CD4-positive, alpha-beta T cell treated with Interleukin-12 subunit alpha and Interleukin-12 subunit beta, for 1 hour (primary cell): Measurements from ENCODE around the gene ITIH1.
A peak's percentile ranks its signal among the peaks of the same experiment; 100 is the strongest.

Experiments
- DNase-seq: peaks from one replicate; pipeline ENCODE4 v3.0.0-alpha.2; 2020

The ITIH1 gene

GRCh38 chr3:52817860-52818259, 40.5 kb downstream of the ITIH1 start:
- no peak for DNase-seq

- no peak for DNase-seq
Measured at GRCh38 chr3:52819936-52820335, 42.5 kb downstream of the ITIH1 start.

DNA sequence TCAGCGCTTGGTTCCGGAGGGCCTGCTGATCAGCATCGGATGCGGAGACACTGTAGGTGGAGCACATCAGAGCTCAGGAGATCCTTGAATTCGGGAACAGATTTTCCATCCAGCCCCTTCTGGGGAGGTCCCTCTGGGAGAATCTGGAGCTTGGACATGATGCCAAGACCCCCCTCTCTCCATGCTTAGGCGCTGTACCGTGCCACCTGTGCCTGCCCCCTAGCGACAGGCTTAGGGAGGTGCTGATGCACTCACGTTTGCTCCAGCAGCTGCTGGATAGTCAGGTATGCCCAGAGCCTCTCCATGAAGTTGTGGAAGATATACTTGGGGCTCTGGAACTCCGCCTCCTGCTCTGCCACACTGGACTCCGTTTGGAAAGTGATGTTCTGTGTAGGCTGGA, 43.3 kb downstream of the ITIH1 start:
- DNase-seq: no peak

- no peak for DNase-seq
Measured at GRCh38 chr3:52822363-52822762, 45.0 kb downstream of the ITIH1 start.

GRCh38 chr3:52824037-52824436, 46.6 kb downstream of the ITIH1 start:
- DNase-seq: no peak

DNA sequence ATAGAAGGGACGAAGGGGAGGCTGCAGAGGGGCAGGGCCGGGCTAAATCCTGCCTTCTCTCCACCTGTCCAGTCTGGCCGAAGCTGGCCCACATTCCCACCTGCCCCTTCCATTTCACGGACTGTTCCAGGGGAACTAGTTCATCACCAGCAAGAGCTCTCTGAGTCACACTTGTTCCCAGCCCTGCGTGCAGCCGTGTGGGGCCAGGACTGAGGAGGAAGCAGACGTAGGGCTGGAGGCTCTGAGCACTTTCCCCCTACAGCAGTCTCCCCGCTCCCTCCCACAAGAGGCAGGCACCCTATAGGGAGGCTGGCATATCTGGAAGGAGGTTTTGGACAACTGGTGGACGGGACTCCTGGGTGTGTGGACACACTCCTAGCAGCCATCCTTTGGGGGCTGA, 50.0 kb downstream of the ITIH1 start:
- DNase-seq: no peak

GRCh38 chr3:52827866-52828376, 50.5 kb downstream of the ITIH1 start:
- no peak for DNase-seq

GRCh38 chr3:52829482-52829881, 52.1 kb downstream of the ITIH1 start:
- no peak for DNase-seq

DNA sequence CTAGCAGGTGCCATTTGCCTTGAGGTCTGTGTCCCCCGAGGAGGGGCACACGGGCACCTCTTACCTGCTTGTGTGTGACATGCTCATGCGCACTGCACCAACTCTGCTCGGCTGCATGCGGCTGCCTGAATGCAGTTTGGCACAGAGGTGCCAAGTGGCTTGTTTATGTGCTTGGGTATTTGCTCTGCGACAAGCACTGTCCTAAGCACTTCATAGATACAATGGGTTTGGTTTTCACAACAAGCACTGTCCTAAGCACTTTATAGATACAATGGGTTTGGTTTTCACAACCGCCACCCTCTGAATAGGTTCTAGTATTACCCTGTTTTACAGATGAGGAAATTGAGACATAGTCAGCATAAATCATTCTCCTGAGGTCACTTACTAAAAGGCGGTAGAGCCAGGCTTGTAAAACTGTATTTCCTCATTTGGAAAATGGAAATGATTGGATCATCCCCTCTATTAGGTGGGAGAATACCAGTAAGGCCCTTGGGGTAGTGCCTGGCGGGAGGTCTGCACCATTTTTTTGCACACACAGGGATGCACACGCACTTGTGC, 52.6 kb downstream of the ITIH1 start:
- no peak for DNase-seq

GRCh38 chr3:52830535-52831258, 53.3 kb downstream of the ITIH1 start, which contains the start of gene ITIH4:
Gene ITIH4 (minus strand): TSS chr3:52830672. CDS start chr3:52830642, 30 bp downstream.
- no peak for DNase-seq

DNA sequence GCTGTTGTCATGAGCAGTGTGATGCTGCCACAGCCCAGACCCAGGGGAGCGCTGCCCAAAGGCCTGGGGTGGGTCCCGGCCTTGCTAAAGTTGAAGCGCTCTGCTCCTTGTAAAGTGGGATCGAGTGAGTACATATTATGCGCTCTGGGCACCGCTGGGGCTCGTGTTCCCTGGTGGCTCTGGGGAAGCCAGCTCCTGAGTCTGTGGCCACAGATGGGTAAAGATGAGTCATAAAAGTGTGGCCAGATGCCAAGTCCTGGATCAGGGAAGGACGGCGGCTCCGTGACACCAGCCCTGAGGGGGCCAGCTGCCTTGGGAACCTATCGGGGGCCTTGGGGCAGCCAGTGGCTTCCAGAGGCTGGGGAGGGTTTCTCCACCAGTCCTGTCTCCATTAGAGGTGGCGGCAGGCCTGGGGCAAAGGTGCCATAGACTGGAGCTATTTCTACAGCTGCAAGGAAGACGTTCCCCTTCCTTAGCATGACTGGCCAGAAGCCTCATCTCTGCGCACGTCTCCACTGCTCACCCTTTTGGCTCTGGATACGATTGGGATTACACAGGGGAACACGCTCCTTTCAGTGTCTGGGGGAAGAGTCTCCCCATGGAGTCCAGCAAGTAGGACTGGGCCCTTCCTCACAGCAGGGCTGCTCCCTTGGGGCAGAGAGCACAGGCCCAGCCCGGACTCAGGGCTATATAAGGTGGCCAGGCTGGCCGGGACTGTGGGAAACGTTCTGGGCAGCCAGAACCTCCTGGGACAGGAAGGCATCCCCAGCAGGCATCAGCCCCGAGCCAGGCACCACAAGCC, 54.3 kb downstream of the ITIH1 start:
- DNase-seq: no peak

GRCh38 chr3:52833202-52833601, 55.8 kb downstream of the ITIH1 start:
- no peak for DNase-seq

DNA sequence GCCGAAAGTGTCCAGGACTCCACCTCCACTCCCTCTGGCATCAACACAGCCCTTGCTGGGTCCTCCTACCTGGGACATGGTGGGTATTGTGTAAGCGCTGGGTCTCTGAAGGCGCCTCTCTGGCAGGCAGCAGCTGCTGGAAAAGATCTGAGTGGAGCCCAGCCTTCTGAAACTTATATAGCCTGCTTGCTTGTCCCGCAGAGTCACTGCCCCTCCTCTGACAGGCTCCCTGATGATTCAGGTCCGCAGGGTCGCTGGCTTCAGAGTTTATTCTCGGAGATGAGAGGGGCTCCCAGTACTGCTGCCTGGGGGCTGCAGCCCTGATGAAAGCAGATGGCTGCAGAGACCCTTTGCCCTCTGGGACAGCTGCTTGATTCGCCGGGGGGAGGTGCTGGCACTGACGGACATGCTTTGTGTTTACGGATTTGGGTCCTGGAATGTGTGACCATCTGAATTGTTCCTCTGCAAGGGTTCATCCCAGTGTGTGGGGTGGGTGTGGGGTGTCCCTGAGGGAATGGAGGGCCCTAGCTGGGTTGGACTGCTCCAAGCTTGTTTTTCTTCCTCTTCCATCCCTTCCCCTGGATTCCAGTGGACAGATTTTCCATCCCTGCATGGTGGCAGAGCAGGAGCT, 57.6 kb downstream of the ITIH1 start, which contains the start of gene MUSTN1:
Gene MUSTN1, minus strand, starts transcription at position 149 of the 631 bp plus-strand sequence. Its CDS starts 71 bp downstream, at position 78.
- no peak for DNase-seq

DNA sequence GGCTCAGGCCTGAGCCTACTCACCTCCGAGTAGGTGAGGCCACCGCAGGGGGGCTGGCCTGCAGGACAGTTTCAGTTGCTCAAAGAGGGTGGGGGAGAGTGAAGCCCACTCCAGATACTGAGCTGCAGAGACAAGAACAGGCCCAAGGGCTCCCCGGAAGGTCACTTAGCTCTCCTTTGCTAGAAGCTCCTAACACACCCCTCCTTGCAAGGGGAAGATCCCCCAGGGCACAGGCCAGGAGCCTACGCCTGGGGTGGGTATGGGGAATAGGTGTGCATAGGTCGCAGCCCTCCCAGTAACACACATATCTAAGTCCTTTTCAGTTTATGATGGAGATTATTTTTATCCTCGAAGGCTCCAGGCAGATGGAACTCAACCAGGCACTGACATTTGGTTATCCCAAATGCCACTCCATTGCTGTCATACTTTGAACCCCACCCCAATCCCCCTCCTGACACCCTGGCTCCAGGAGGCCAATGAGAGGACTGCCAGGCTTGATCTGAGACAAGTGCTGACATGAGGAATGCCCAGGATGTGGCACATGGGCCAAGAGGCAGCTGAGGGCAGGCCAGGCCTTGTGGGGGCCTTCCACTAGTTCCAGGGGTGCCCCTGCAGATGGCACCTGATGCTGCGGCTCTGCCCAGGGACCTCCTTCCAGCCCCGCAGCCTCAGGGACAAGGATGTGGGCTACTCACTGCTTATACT, 58.5 kb downstream of the ITIH1 start:
- DNase-seq: no peak

- DNase-seq: no peak
Measured at GRCh38 chr3:52836471-52836845, 59.1 kb downstream of the ITIH1 start.

DNA sequence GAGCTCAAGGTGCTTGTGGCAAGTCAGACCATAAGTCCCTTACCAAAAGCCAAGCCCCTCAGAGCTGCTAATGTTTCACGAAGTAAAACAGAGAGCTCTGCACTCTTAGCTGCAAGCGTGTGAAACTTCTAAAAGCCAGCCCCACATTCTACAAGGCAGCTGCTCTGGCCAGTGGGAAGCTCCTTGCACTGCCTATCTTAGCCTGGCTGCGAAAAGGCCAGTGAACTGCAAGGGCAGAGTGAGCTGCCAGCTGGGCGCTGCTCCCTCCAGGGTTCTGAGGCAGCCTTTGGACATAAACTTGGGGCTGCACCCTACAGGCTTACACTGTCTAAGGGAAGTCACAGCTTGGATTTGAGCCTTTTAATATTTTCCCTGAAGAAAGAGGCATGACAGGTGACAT, 59.6 kb downstream of the ITIH1 start:
- DNase-seq: no peak

DNA sequence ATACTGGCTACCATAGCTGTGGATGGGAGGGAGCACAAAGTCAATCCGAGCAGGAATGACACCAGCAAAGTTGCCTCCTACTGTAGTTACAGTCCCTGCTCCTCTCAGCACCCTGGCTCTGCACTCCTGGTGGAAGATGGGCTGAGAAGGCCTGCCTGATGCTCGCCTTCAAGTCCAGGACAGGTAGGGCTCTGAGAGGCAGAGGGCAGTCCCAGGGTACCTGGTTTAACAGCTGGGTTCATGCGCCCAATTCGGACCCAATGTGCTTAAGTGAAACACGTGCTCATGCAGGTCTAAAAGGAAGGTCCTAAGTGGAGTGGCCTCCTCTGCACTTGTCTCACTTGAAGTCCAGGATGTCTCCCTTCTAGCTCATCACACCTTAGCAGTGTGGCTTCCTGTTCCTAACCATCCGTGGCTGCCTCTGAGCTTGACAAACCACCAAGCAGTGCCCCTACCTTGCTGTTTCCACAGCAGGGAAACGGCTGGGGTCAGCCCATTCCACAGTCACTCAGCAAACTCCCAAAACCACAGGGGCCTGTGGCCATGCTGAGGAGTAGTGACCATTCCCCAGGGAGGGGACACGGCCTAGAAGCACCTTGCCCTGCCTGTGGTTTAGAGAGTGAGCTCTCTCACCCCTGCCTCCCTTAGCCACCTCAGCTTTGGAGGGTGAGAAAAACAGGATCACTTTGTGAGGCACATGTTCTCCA, 61.3 kb downstream of the ITIH1 start:
- peak; percentile 23 for DNase-seq

DNA sequence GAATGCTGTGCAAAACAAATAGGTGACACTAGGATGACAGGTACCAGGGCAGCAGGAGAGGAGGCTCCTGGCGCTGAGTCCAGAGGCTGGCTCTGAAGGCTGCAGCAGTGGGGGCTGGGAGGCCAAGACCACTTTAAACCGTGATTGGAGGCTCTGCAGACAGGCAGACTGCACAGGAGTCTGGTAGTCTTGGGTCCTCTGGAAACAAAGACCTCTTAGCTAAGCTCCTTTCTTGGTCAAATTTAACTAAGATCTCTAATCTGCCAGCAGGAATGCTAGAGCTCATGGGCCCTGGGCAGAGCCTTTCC, 61.8 kb downstream of the ITIH1 start:
- no peak for DNase-seq

GRCh38 chr3:52839892-52840545, 62.6 kb downstream of the ITIH1 start:
- DNase-seq: no peak

- no peak for DNase-seq
Measured at GRCh38 chr3:52841211-52841980, 64.0 kb downstream of the ITIH1 start.
